Brain pericyte (primary cell): ENCODE data around the gene WDR55.
A peak's percentile ranks its signal among the peaks of the same experiment; 100 is the strongest.
"Not testable (repeated sequence)": the region's sequence is repeated elsewhere in the genome, so short reads cannot be mapped to it uniquely, and the experiment has no call there.

Experiments
- DNase-seq: peaks from one replicate; pipeline ENCODE4 v3.0.0-alpha.2; 2012; ENCODE audit warnings: low read depth, low spot score

WDR55 gene

GRCh38 chr5:140710899-140711552, 46.3 kb downstream of the WDR55 start:
- peak; percentile 90 for DNase-seq

DNA sequence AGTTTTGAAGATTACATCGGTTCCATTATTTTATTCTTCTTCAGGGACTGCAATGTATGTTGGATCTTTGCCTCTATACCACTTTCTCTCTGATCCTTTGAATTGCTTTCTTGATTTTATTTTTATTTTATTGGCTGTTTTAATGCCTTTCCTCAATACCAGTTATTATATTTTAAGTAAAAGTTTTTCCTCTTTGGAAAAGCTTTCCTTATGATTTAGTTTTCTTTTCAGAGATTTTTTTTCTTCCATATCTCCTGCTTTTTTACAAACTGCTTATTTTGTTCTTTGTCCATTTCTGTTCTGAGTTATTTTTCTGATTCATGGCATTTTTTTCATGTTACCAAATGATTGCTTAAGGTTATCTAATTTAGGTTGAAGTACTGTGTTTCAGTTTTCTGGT, 47.1 kb downstream of the WDR55 start:
- no peak for DNase-seq

GRCh38 chr5:140713562-140714094, 48.9 kb downstream of the WDR55 start:
- no peak for DNase-seq

DNA sequence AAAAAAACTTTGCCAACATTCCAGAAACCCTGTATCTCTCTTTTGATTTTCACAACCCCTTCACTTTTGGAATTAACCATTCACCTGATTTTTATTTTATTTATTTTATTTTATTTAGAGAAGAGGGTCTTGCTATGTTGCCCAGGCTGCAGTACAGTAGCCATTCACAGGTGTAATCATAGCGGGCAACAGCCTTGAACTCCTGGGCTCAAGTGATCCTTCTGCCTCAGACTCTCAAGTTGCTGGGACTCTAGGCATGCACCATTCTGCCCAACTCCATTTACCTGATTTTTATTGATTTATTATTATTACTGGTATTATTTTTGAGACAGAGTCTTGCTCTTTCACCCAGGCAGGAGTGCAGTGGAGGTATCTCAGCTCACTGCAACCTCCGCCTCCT, 51.5 kb downstream of the WDR55 start:
- not testable (repeated sequence) for DNase-seq

- no peak for DNase-seq
These were observed 53.5 kb downstream of the WDR55 start for GRCh38 chr5:140718266-140718592.

DNA sequence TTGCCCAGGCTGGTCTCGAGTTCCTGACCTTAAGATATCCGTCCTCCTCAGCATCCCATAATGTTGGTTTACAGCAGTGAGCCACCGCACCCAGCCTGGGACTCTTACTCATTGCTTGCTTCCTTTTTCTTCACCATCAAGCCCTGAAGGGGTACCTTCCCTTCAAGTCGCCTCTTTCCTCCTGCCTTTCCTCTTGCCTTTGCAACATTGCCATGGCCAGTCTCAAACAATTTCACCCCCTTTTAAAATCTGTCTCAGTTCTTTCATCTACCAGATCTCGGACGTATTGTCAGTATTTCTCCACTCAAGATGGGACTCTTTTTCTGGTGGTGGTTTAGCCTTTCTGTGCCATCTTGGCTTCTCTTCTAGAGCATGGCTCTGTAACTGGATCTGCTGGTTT, 56.0 kb downstream of the WDR55 start:
- DNase-seq: not testable (repeated sequence)

DNA sequence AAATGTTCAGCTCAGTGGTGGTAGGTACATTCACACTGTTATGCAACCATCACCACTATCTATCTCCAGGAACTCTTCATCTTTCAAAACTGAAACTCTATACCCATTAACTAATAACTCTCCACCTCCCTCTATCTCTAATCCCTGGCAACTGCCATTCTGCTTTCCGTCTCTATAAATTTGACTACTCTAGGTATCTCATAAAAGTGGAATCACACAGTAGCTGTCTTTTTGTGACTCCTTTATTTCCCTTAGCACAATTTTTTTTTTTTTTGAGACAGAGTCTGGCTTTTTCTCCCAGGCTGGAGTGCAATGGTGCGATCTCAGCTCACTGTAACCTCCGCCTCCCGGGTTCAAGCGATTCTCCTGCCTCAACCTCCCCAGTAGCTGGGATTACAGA, 56.7 kb downstream of the WDR55 start:
- DNase-seq: not testable (repeated sequence)
